Fibroblast of skin of left quadriceps (primary cell): ENCODE measurements around the gene TNFAIP8.
"Not testable (repeated sequence)": the region's sequence is repeated elsewhere in the genome, so short reads cannot be mapped to it uniquely, and the experiment has no call there.

ENCODE experiments used
- DNase-seq, 2 experiments: peaks; one replicate each; pipeline ENCODE4 v3.0.0-alpha.2; 2013; ENCODE audit warnings: low read depth in 2 of 2

TNFAIP8 gene

DNA sequence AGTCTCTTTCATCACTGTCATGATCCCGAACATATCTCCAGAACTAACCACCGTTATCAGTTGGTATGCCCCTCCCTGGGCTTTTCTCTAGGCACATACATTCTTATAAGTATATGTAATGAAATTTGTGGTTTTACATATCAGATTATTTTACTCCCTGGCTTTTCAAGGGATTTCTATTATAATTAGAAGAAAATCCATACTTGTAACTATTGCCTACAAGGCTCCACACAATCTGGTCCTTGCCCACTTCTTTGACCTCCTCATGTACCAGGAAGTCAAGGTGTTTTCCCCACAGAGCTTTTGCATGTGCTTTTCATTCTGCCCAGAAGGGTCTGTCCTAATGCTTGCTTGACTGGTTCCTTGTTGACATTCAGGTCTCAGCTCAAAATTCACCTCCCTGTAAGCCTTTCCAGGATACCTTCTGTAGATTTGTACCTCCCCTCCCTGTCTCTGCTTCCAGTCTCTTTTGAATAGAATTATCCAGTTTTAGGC, 62.8 kb downstream of the TNFAIP8 start:
- DNase-seq, result no peak

DNA sequence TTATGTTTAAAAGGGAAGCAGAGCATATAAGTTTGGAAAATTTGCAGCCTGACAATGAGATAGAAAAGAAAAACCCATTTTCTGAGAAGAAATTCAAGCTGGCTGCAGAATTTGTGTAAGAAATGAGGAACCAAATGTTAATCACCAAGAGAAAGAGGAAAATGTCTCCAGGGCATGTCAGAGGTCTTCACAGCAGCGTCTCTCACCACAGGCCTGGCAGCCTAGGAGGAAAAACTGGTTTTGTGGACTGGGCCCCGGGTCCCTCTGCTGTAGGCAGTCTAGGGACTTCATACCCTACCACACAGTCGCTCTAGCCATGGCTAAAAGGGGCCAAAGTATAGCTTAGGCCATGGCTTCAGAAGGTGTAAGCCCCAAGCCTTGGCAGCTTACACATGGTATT, 64.3 kb downstream of the TNFAIP8 start:
- no peak for DNase-seq

DNA sequence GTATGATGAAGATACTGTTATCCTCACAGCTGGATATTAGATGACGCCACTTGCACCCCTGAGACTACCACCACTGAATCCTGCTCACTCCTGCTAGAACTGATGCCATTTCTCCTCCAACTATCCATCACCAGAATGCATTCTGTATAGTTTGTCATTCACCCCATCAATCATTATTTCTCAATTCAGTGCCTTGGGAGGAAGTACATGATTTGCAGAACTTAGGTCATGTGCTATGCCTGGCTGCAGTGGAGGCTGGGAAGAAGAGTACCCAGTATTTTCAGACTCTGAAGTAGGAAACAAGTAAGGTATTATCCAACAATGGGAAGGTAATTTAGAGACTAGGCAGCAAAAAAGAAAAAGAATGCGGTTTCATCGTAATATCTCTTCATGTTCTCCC, 70.2 kb downstream of the TNFAIP8 start:
- no peak for DNase-seq

DNA sequence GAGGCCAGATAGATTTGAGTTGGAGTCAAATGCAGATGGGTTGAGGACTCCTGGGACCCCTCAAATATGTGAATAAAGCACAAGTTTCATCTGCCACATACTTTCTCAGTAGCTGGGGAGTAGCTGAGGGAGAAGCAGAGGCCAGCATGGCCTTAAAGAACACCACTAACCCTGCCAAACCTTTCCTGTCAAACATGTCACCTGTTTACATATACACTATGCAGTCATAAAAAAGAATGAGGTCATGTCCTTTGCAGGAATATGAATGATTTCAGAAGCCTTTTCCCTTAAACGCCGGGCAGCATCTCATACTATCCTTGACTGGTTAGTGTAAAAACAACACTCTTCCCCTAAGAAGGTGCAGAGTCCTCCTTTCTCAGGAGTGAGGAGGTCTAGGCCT, 71.2 kb downstream of the TNFAIP8 start:
- no peak for DNase-seq

DNA sequence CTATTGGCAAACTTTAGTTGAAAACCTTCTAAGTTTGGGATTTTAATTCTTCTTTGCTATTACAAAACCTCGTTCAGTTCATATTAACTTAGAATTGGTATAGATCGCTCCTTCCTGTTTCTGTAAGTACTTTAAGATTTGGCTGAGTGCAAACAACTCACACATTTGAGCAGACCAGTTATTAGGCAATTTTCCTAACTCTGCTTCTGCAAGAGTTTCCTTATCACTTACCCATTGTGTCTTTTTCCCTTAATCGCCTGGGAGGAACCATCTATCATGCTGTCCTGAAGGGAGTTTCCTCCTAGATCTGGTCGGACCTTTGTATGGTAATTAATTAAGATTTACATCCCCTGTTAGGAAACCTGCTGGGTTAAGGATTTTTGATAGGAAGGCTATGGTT, 71.8 kb downstream of the TNFAIP8 start:
- DNase-seq, result not testable (repeated sequence)

DNA sequence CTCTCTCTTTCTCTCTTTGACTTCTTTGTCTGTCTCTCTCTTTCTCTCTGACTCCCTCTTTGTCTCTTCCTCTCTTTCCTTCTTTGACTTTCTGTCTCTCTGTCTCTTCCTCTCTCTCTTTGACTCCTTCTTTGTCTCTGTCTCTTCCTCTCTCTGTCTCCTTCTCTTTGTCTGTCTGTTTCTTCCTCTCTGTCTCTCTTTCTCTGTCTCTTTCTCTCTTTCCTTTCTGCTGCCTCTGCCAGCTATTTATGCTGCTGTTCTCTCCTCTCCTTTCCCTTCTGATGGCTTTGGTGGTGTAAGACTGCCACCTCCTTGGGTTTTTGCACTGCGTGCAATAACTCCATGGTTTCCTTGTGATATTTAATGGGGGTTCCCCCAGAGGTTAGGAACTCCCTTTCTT, 72.3 kb downstream of the TNFAIP8 start:
- not testable (repeated sequence) for DNase-seq

DNA sequence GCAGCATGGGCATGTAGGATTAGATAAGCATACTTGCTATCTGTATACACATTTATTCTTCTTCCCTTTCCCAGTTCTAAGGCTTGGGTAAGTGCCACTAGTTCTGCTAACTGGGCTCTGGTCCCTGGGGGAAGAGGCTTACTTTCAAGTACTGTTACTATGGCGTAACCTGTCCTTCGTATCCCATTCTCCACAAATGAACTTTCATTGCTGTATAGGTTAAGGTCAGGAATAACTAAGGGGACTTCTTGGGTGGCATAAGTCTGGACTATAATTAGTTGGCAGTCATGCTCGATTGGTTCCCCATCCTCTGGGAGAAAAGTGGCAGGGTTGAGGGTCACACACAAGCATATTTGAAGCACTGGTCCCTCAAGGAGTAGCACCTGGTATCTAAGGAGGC, 72.8 kb downstream of the TNFAIP8 start:
- not testable (repeated sequence) for DNase-seq

DNA sequence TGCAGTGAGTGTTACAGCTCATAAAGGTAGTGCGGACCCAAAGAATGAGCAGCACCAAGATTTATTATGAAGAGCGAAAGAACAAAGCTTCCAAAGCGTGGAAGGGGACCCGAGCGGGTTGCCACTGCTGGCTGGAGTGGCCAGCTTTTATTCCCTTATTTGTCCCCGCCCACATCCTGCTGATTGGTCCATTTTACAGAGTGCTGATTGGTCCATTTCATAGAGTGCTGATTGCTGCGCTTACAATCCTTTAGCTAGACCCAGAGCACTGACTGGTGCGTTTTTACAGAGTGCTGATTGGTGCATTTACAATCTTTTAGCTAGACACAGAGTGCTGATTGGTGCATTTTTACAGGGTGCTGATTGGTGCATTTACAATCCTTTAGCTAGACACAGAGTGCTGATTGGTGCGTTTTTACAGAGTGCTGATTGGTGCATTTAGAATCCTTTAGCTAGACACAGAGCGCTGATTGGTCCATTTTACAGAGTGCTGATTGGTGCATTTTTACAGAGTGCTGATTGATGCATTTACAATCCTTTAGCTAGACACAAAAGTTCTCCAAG, 76.9 kb downstream of the TNFAIP8 start:
- not testable (repeated sequence) for DNase-seq

DNA sequence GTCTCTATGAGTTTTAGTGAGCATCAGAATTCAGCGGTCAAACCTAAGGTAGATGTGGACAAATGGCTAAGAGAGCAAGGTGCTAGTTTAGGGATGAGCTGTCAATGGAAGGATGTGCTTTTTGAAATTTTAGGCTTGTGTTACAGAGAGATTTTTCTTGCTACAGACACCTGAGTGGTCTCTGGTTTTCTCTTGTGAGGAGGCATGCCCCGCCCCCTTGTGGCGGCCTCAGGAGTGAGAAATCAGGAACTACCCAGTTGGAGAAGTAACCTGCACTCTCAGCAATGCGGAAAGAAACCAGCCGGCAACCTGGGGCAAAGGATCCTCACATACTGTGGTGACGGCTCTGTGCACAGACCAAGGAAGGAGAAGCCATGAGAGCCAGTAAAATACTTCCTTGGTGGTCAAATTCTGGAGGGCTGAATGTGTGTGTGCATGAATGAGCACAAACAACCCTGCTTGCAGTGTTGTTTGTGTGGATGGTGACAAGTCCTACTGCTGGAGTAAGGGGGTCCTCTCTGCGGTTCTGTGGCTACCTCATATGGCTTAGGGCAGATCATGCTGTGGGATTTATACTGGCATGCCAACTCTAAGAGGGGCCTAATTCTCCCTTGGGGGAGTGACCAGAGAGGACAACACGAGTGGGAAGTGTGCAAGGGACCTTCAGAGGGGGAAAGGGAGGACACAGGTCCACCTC, 79.8 kb downstream of the TNFAIP8 start:
- DNase-seq, result no peak

DNA sequence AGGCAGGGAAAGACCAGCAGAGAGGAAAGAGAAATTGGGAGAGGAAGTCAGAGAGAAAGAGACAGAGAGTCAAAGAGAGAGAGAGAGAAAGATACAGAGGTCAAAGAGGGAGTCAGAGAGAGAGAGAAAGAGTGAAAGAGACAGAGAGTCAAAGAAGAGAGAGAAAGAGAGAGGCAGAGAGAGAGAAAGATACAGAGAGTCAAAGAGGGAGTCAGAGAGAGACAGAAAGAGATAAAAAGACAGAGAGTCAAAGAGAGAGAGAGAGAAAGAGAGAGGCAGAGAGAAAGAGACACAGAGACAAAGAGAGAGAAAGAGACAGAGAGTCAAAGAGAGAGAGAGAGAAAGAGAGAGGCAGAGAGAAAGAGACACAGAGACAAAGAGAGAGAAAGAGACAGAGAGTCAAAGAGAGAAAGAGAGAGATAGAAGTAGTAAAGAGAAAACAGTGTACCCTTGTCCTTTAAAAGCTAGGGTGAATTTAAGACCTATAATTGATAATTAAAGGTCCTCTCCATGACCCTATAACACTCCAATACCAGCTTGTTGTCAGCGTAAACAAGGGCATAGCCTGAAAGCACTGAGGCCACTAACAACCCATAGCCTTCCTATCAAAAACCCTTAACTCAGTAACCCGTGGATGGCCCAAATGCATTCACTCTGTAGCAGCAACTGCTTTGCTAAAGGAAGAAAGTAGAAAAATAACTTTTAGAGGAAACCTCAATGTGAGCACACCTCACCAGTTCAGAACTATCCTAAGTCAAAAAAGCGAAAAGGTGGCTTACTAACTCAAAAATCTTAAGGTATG, 82.2 kb downstream of the TNFAIP8 start:
- not testable (repeated sequence) for DNase-seq

DNA sequence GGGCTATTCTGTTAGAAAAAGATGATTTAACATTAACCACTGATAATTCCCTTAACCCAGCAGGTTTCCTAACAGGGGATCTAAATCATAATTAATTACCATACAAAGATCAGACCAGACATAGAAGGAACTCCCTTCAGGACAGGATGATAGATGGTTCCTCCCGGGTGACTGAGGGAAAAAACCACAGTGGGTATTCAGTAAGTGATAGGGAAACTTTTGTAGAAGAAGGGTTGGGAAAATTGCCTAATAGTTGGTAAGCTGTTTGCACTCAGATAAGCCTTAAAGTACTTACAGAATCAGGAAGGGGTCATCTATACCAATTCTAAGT, 82.7 kb downstream of the TNFAIP8 start:
- DNase-seq, result not testable (repeated sequence)

DNA sequence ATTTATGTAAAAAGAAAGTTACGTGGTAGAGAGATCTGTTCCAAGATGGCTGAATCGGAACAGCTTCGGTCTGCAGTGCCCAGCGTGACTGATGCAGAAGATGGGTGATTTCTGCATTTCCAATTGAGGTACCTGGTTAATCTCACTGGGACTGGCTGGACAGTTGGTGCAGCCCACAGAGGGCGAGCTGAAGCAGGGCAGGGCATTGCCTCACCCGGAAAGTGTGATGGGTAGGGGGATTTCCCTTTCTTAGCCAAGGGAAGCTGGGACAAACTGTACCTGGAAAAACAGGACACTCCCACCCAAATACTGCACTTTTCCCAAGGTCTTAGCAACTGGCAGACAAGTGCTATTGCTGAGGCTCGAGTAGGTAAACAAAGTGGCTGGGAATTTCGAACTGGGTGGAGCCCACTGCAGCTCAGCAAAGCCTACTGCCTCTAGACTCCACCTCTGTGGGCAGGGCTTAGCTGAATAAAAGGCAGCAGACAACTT, 83.4 kb downstream of the TNFAIP8 start:
- DNase-seq, result no peak

DNA sequence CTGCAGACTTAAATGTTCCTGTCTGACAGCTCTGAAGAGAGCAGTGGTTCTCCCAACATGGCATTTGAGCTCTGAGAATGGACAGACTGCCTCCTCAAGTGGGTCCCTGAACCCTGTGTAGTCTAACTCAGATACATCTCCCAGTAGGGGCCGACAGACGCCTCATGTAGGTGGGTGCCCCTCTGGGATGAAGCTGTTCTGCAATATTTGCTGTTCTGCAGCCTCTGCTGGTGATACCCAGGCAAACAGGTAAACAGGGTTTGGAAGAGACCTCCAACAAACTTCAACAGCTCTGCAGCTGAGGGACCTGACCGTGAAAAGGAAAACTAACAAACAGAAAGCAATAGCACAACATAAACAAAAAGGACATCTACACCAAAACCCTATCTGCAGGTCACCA, 83.8 kb downstream of the TNFAIP8 start:
- not testable (repeated sequence) for DNase-seq

DNA sequence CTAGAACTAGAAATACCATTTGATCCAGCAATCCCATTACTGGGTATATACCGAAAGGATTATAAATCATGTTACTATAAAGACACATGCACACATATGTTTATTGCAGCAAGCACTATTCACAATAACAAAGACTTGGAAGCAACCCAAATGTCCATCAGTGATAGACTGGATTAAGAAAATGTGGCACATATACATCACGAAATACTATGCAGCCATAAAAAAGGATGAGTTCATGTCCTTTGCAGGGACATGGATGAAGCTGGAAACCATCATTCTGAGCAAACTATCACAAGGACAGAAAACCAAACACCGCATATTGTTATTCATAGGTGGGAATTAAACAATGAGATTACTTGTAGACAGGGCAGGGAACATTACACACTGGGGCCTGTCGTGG, 88.8 kb downstream of the TNFAIP8 start:
- not testable (repeated sequence) for DNase-seq

DNA sequence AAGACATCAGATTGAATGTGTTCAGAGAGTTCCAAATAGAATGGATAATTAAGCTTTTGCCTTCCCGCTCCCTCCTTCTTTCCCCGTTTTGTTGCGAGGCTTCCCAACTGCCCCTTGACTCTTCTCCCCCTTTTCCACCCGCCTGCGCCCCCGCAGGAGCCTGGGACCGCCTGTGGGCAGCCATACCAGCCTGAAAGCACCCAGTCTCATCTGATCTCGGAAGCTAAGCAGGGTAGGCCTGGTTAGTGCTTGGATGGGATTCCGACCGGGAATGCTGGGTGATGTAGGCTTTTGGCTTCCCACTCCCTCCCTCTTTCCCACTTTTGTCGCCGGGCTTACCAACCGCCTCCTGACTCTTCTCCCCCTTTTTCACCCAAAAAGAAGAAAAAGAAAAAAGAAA, 89.7 kb downstream of the TNFAIP8 start:
- no peak for DNase-seq
